ENCODE measurements around the gene BLOC1S3.

DNA sequence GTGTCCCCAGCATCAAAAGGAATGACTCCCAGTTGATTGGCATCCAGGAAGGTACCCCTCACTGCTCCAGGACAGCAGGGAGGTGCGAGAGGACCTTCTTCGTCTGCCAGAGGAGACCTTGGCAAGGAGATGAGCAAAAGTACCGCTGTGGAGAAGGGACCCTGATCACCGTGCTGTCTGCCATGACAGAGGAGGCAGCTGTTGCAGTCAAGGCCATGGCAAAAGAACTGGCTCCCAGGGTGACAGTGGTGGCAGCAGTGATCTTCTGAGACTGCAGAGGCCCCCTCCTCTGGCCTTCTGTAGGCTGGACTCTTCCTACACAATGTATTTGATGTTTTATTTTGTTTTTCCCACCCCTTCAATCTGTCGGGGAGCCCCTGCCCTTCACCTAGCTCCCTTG, 49.8 kb upstream of the BLOC1S3 start:
- TF ChIP-seq, protein P1, sequence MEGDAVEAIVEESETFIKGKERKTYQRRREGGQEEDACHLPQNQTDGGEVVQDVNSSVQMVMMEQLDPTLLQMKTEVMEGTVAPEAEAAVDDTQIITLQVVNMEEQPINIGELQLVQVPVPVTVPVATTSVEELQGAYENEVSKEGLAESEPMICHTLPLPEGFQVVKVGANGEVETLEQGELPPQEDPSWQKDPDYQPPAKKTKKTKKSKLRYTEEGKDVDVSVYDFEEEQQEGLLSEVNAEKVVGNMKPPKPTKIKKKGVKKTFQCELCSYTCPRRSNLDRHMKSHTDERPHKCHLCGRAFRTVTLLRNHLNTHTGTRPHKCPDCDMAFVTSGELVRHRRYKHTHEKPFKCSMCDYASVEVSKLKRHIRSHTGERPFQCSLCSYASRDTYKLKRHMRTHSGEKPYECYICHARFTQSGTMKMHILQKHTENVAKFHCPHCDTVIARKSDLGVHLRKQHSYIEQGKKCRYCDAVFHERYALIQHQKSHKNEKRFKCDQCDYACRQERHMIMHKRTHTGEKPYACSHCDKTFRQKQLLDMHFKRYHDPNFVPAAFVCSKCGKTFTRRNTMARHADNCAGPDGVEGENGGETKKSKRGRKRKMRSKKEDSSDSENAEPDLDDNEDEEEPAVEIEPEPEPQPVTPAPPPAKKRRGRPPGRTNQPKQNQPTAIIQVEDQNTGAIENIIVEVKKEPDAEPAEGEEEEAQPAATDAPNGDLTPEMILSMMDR (IDR thresholded peaks at IDR 0.05; ENCODE audit: low read depth, low read length) = no peak
- no peak for TF ChIP-seq EZH2phosphoT487 (IDR thresholded peaks at IDR 0.05; ENCODE audit: low read depth)

All from OCI-LY3 (cell line).